Esophagus muscularis mucosa (tissue), 4 donors: ENCODE data around the gene LPAR3.

ENCODE experiments used
- EP300 ChIP-seq: sonication (generic); formaldehyde crosslinking; IDR thresholded peaks from one replicate; pipeline ENCODE4 v1.6.1; 2017; ENCODE audit warnings: antibody characterized with exemption
- POLR2AphosphoS5 ChIP-seq, 2 donors: sonication (generic); formaldehyde crosslinking; IDR thresholded peaks; one replicate each; pipeline ENCODE4 v1.6.1; 2017; ENCODE audit warnings: antibody characterized with exemption in 2 of 2
- TF ChIP-seq, protein P1 (sequence below), 3 experiments: fragments of 200-600 bp in 2 of 3; fragments of 450-650 bp in 1 of 3; sonication (generic) in 2 of 3; IDR thresholded peaks; one replicate each; pipeline ENCODE4 v1.5.1; 2017 to 2019; ENCODE audit warnings: antibody characterized with exemption in 3 of 3, mild to moderate bottlenecking in 2 of 3, moderate library complexity in 1 of 3

DNA sequence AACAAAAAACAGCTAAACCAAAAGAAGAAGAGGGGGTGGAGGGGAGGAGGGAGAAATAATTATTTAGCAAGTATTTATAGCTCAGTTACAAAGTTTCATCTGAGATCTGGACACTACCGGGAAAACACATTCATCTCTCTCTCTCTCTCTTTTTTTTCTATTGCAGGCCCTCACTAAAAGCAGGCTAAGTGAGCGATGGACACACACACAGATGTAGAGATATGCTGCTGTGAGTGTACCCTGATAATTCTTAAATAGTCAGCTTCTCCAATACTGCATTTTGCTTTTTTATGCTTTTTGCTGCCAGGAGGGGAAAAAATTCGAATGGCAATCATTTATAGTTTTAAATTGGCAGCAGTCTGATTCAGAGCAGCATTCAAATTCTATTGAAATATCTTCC lies 65.0 kb downstream of the LPAR3 start:
- TF ChIP-seq EP300 (no peak), POLR2AphosphoS5 (IDR thresholded peaks at IDR 0.05) (no peak)
- TF ChIP-seq, protein P1, sequence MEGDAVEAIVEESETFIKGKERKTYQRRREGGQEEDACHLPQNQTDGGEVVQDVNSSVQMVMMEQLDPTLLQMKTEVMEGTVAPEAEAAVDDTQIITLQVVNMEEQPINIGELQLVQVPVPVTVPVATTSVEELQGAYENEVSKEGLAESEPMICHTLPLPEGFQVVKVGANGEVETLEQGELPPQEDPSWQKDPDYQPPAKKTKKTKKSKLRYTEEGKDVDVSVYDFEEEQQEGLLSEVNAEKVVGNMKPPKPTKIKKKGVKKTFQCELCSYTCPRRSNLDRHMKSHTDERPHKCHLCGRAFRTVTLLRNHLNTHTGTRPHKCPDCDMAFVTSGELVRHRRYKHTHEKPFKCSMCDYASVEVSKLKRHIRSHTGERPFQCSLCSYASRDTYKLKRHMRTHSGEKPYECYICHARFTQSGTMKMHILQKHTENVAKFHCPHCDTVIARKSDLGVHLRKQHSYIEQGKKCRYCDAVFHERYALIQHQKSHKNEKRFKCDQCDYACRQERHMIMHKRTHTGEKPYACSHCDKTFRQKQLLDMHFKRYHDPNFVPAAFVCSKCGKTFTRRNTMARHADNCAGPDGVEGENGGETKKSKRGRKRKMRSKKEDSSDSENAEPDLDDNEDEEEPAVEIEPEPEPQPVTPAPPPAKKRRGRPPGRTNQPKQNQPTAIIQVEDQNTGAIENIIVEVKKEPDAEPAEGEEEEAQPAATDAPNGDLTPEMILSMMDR (IDR thresholded peaks at IDR 0.05): no peak
